Stimulated activated CD4-positive, alpha-beta T cell treated with anti-CD3 and anti-CD28 coated beads, TNF-alpha, amount 100 ng/mL, for 4 hours (primary cell): Measurements from ENCODE around the gene RPL35.
"Not testable (repeated sequence)": the region's sequence is repeated elsewhere in the genome, so short reads cannot be mapped to it uniquely, and the experiment has no call there.

Experiments
- DNase-seq, 3 experiments: peaks; one replicate each; pipeline ENCODE4 v3.0.0-alpha.2; 2020; ENCODE audit warnings: low read depth in 3 of 3

Gene RPL35

GRCh38 chr9:124852829-124853531 lies 8.8 kb downstream of the RPL35 start, which contains the start of gene WDR38:
Gene WDR38, plus strand, starts transcription at chr9:124853460. Its CDS starts 72 bp downstream, at chr9:124853532.
- peak; percentile 41 to 61 (median 52) for DNase-seq

- DNase-seq = no peak
These were observed 9.5 kb downstream of the RPL35 start for GRCh38 chr9:124852121-124852828.

GRCh38 chr9:124849801-124850200 lies 12.0 kb downstream of the RPL35 start:
- DNase-seq = no peak

- no peak for DNase-seq
These were observed 14.8 kb downstream of the RPL35 start for GRCh38 chr9:124846969-124847368.

GRCh38 chr9:124846467-124846866 lies 15.3 kb downstream of the RPL35 start:
- not testable (repeated sequence) for DNase-seq

GRCh38 chr9:124844291-124844690 lies 17.5 kb downstream of the RPL35 start:
- DNase-seq = no peak

- DNase-seq = no peak
These were observed 18.2 kb downstream of the RPL35 start for GRCh38 chr9:124843456-124844034.

- DNase-seq = no peak
These were observed 20.5 kb downstream of the RPL35 start for GRCh38 chr9:124841075-124841821.

- no peak for DNase-seq
These were observed 21.4 kb downstream of the RPL35 start for GRCh38 chr9:124840300-124840833.

GRCh38 chr9:124839612-124840299 lies 22.0 kb downstream of the RPL35 start:
- DNase-seq = no peak

- not testable (repeated sequence) for DNase-seq
These were observed 23.0 kb downstream of the RPL35 start for GRCh38 chr9:124838567-124839275.

GRCh38 chr9:124838132-124838531 lies 23.6 kb downstream of the RPL35 start:
- not testable (repeated sequence) for DNase-seq

GRCh38 chr9:124835026-124835557 lies 26.7 kb downstream of the RPL35 start:
- no peak for DNase-seq

GRCh38 chr9:124834591-124834990 lies 27.2 kb downstream of the RPL35 start:
- no peak for DNase-seq

- DNase-seq = no peak
These were observed 30.0 kb downstream of the RPL35 start for GRCh38 chr9:124831642-124832364.

- DNase-seq = no peak
These were observed 31.2 kb downstream of the RPL35 start for GRCh38 chr9:124830593-124830992.

GRCh38 chr9:124829334-124829669 lies 32.5 kb downstream of the RPL35 start:
- DNase-seq = no peak

GRCh38 chr9:124828489-124829333 lies 33.0 kb downstream of the RPL35 start:
- no peak for DNase-seq
